Thyroid gland (tissue), 4 donors: ENCODE data around the gene BARX2. TPM values are rescaled to one million over a fixed set of nuclear protein-coding genes. Genes with fewer than 3 reads are reported as not detected.

ENCODE experiments used
- DNase-seq, 2 donors: peaks; one replicate each; pipeline ENCODE4 v3.0.0-alpha.2; 2019
- H3K27ac ChIP-seq, 3 donors: fragments of 200-600 bp; sonication (generic); 1 replicate in 2 of 3; 2 replicates in 1 of 3; pipeline ENCODE4 v1.5.1; 2016 to 2019; ENCODE audit warnings: mild to moderate bottlenecking in 1 of 3, moderate library complexity in 1 of 3
- H3K27me3 ChIP-seq: fragments of 200-600 bp; sonication (generic); one replicate; pipeline ENCODE4 v1.5.1; 2019
- H3K36me3 ChIP-seq, 2 donors: fragments of 200-600 bp; sonication (generic); one replicate each; pipeline ENCODE4 v1.5.1; 2016 to 2019
- H3K4me1 ChIP-seq, 2 donors: fragments of 200-600 bp; sonication (generic); one replicate each; pipeline ENCODE4 v1.5.1; 2017 to 2019
- H3K4me3 ChIP-seq, 3 donors: fragments of 200-600 bp; sonication (generic); replicated peaks in 1 of 3; 1 replicate in 2 of 3; 2 replicates in 1 of 3; pipeline ENCODE4 v1.5.1; 2016; ENCODE audit warnings: mild to moderate bottlenecking in 1 of 3
- H3K9me3 ChIP-seq: fragments of 200-600 bp; sonication (generic); one replicate; pipeline ENCODE4 v1.5.1; 2017
- CTCF ChIP-seq, 6 experiments: fragments of 200-600 bp in 3 of 6; fragments of 450-650 bp in 3 of 6; sonication (generic) in 3 of 6; IDR thresholded peaks; one replicate each; pipeline ENCODE4 v1.5.1; 2016 to 2019; ENCODE audit warnings: antibody characterized with exemption in 6 of 6, mild to moderate bottlenecking in 2 of 6, inconsistent platforms in 1 of 6, moderate library complexity in 1 of 6
- POLR2A ChIP-seq, 2 donors: fragments of 450-650 bp; IDR thresholded peaks; one replicate each; pipeline ENCODE4 v1.6.1; 2017; ENCODE audit warnings: antibody characterized with exemption in 2 of 2, mild to moderate bottlenecking in 2 of 2, moderate library complexity in 1 of 2
- WGBS, 2 donors: methylation state at CpG; one replicate each; pipeline ENCODE4 v1.1.5; 2017; 5-methylcytosine and 5-hydroxymethylcytosine counted together
- intact Hi-C: fragments of 100-400 bp; cut with DNase I; formaldehyde crosslinking; loops from one replicate; pipeline ENCODE4 v1.15.1; 2023
- total RNA-seq, 4 donors: library from RNA; depleted of rRNA; stranded (reverse); fragments of >200 nt; gene quantifications; one replicate each; pipeline ENCODE4 v1.2.3, GENCODE V29; 2016

BARX2 gene
- total RNA-seq, 4 donors from 2014 or later: 0.49 to 0.78 TPM; not detected in 2

- no peaks in the 10 kb centered on the region for H3K9me3 ChIP-seq
- no peaks in the 10 kb centered on the region for H3K4me1 ChIP-seq
- DNase-seq: no peak
- no peak overlapping the region for H3K27ac ChIP-seq
- no peaks in the 10 kb centered on the region for H3K27me3 ChIP-seq
- H3K4me3 ChIP-seq: no peak overlapping the region
- 77 to 83% methylated on average over 9 of the region's 9 CpGs for WGBS, 2 donors
- H3K36me3 ChIP-seq: no peaks in the 10 kb centered on the region
- intact Hi-C loops: no loop called here
- TF ChIP-seq POLR2A (IDR thresholded peaks at IDR 0.05) (no peak), CTCF (IDR thresholded peaks at IDR 0.05) (no peak)
Measured at GRCh38 chr11:129428557-129428956, 52.9 kb downstream of the BARX2 start.

GRCh38 chr11:129434641-129435498 is 59.2 kb downstream of the BARX2 start:
- TF ChIP-seq CTCF (IDR thresholded peaks at IDR 0.05): no peak
- TF ChIP-seq POLR2A (IDR thresholded peaks at IDR 0.05): no peak
- intact Hi-C loops: no loop called here
- Histone ChIP-seq H3K9me3 (no peaks in the 10 kb centered on the region), H3K4me1 (no peaks in the 10 kb centered on the region), H3K27ac (no peak overlapping the region), H3K27me3 (no peaks in the 10 kb centered on the region), H3K4me3 (no peak overlapping the region), H3K36me3 (no peaks in the 10 kb centered on the region)
- WGBS, 2 donors: 69 to 74% methylated on average over 4 of the region's 4 CpGs
- DNase-seq: no peak

- Histone ChIP-seq H3K36me3 (no peaks in the 10 kb centered on the region), H3K27me3 (no peaks in the 10 kb centered on the region), H3K4me3 (no peak overlapping the region), H3K9me3 (no peaks in the 10 kb centered on the region), H3K4me1 (no peaks in the 10 kb centered on the region), H3K27ac (no peak overlapping the region)
- intact Hi-C loops: no loop called here
- 76 to 82% methylated on average over 7 of the region's 7 CpGs for WGBS, 2 donors
- no peak for DNase-seq
- TF ChIP-seq POLR2A (IDR thresholded peaks at IDR 0.05): no peak
- TF ChIP-seq CTCF (IDR thresholded peaks at IDR 0.05): no peak
Measured at GRCh38 chr11:129435499-129436245, 60.0 kb downstream of the BARX2 start.

GRCh38 chr11:129436573-129436972 is 60.9 kb downstream of the BARX2 start:
- WGBS, 2 donors: 93 to 94% methylated on average over 18 of the region's 18 CpGs
- no peaks in the 10 kb centered on the region for H3K4me1 ChIP-seq
- intact Hi-C loops: no loop called here
- no peaks in the 10 kb centered on the region for H3K36me3 ChIP-seq
- H3K9me3 ChIP-seq: no peaks in the 10 kb centered on the region
- TF ChIP-seq CTCF (IDR thresholded peaks at IDR 0.05): no peak
- no peak for TF ChIP-seq POLR2A (IDR thresholded peaks at IDR 0.05)
- no peak overlapping the region for H3K4me3 ChIP-seq
- DNase-seq: no peak
- no peak overlapping the region for H3K27ac ChIP-seq
- no peaks in the 10 kb centered on the region for H3K27me3 ChIP-seq
